Measurements from ENCODE around the gene ENTPD2.
A peak's percentile ranks its signal among the peaks of the same experiment; 100 is the strongest.

Gene ENTPD2

DNA sequence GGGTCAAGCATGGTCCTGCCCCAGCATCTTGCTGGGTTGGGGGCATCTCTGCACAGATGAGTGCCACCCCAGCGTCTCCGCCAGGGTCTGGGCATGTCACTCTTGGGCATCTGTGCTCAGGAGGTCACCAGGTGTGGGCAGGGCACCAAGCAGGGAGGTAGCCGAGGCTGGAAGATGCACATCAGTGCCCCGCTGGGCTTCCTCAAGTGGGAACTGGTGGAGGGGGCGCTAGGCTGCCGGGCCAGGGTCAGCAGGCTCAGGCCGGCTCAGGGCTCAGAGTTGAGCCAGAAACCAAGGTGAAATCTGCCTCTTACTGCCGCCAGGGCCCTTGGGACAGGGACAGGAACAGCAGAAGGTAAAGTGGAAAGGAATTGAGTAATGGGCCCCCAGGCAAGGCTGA is 17.9 kb downstream of the ENTPD2 start:
- H3K27me3 ChIP-seq (ENCODE audit: low read length): no peaks in the 10 kb centered on the region
- no peak overlapping the region for H3K27ac ChIP-seq (ENCODE audit: low read depth, low read length)
- no peaks in the 10 kb centered on the region for H3K79me2 ChIP-seq (ENCODE audit: insufficient read depth, low read length)
- H3K36me3 ChIP-seq (ENCODE audit: low read length): no peaks in the 10 kb centered on the region
- H3K9ac ChIP-seq (ENCODE audit: low read length): no peak overlapping the region
- H4K20me1 ChIP-seq (ENCODE audit: low read depth, low read length): no peaks in the 10 kb centered on the region
- no peak overlapping the region for H2AFZ ChIP-seq (ENCODE audit: low read depth, low read length, severe bottlenecking)
- no peaks in the 10 kb centered on the region for H3K9me3 ChIP-seq (ENCODE audit: insufficient read depth, low read length)
- no peak overlapping the region for H3K4me3 ChIP-seq (ENCODE audit: insufficient read depth, low read length, poor library complexity, severe bottlenecking)
- no peaks in the 10 kb centered on the region for H3K9me2 ChIP-seq (replicated peaks; ENCODE audit: insufficient read depth, low read length)
- TF ChIP-seq, protein P1, sequence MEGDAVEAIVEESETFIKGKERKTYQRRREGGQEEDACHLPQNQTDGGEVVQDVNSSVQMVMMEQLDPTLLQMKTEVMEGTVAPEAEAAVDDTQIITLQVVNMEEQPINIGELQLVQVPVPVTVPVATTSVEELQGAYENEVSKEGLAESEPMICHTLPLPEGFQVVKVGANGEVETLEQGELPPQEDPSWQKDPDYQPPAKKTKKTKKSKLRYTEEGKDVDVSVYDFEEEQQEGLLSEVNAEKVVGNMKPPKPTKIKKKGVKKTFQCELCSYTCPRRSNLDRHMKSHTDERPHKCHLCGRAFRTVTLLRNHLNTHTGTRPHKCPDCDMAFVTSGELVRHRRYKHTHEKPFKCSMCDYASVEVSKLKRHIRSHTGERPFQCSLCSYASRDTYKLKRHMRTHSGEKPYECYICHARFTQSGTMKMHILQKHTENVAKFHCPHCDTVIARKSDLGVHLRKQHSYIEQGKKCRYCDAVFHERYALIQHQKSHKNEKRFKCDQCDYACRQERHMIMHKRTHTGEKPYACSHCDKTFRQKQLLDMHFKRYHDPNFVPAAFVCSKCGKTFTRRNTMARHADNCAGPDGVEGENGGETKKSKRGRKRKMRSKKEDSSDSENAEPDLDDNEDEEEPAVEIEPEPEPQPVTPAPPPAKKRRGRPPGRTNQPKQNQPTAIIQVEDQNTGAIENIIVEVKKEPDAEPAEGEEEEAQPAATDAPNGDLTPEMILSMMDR (IDR thresholded peaks at IDR 0.05; ENCODE audit: insufficient read depth, low read length, poor library complexity, severe bottlenecking): no peak
- no peak for TF ChIP-seq EZH2phosphoT487 (conservative IDR thresholded peaks at IDR 0.05; ENCODE audit: low read length)
- no peak overlapping the region for H3K4me2 ChIP-seq (ENCODE audit: low read depth, low read length, poor library complexity, severe bottlenecking)
- no peaks in the 10 kb centered on the region for H3F3A ChIP-seq (ENCODE audit: insufficient read depth)

DNA sequence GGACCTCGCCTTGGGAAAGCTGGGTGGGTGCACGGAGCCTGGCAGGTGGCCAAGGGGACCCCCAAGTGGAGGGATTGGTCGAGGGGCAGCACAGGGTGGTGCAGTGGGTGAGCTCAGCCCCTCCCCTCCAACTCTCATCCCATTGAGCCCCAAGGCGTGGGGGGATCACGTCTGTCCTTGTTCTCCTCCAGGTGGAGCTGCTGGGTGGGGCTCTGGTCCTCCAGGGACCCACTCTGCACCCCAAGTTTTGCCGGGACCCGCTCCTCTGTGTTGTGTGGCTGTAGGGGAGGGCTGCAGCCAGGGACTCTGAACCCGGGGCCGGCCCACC is 18.4 kb downstream of the ENTPD2 start:
- H3K79me2 ChIP-seq (ENCODE audit: insufficient read depth, low read length): no peaks in the 10 kb centered on the region
- TF ChIP-seq, protein P1 (IDR thresholded peaks at IDR 0.05; ENCODE audit: insufficient read depth, low read length, poor library complexity, severe bottlenecking): no peak
- TF ChIP-seq EZH2phosphoT487 (conservative IDR thresholded peaks at IDR 0.05; ENCODE audit: low read length): no peak
- no peaks in the 10 kb centered on the region for H3K36me3 ChIP-seq (ENCODE audit: low read length)
- H2AFZ ChIP-seq (ENCODE audit: low read depth, low read length, severe bottlenecking): no peak overlapping the region
- H3K9me3 ChIP-seq (ENCODE audit: insufficient read depth, low read length): no peaks in the 10 kb centered on the region
- no peaks in the 10 kb centered on the region for H3K27me3 ChIP-seq (ENCODE audit: low read length)
- H3K27ac ChIP-seq (ENCODE audit: low read depth, low read length): no peak overlapping the region
- no peak overlapping the region for H3K9ac ChIP-seq (ENCODE audit: low read length)
- H3K4me2 ChIP-seq (ENCODE audit: low read depth, low read length, poor library complexity, severe bottlenecking): no peak overlapping the region
- H3K9me2 ChIP-seq (replicated peaks; ENCODE audit: insufficient read depth, low read length): no peaks in the 10 kb centered on the region
- H4K20me1 ChIP-seq (ENCODE audit: low read depth, low read length): no peaks in the 10 kb centered on the region
- H3F3A ChIP-seq (ENCODE audit: insufficient read depth): no peaks in the 10 kb centered on the region
- H3K4me3 ChIP-seq (ENCODE audit: insufficient read depth, low read length, poor library complexity, severe bottlenecking): no peak overlapping the region

DNA sequence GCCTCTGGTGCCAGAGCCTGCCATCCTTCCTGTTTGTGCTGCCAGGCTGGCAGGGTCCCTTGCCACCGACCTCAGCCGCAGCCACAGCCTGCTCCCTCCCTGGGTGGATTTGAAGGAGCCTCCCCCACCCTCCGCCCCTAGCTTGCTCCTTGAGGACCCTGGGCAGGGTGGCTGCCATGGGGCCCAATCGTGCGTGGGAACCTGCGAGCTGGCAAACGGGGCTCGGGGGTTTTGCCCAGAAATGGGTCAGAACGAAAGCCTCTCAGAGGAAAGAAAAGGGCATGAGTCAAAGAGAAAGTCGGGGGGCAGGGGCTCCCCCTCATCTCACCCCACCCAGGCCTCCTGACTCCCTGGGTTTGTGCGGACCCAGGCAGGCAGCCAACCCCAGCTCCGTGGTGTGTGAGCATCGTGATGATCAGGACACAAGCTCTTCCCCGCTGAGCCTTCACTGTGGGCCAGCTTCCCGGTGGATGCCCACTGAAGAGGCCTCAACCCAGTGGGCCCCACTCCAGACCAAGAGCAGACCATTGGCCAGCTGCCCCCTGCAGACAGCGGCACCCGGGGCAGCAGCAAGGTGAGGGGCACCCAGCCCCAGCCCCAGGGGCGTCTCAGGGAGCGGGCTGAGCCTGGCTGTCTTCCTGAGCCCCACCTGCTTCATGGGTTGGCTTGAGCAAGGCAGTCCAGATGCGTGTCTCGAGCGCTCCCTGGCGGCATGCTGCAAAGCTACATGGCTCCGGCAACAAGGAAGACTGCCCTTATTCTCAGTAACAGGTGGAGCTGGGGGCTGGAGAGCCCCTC is 19.0 kb downstream of the ENTPD2 start:
- Histone ChIP-seq H3K9ac (ENCODE audit: low read length) (no peak overlapping the region), H3K27me3 (ENCODE audit: low read length) (no peaks in the 10 kb centered on the region), H3K79me2 (ENCODE audit: insufficient read depth, low read length) (no peaks in the 10 kb centered on the region), H2AFZ (ENCODE audit: low read depth, low read length, severe bottlenecking) (no peak overlapping the region), H3F3A (ENCODE audit: insufficient read depth) (no peaks in the 10 kb centered on the region), H3K4me2 (ENCODE audit: low read depth, low read length, poor library complexity, severe bottlenecking) (no peak overlapping the region), H3K4me3 (ENCODE audit: insufficient read depth, low read length, poor library complexity, severe bottlenecking) (no peak overlapping the region), H3K27ac (ENCODE audit: low read depth, low read length) (no peak overlapping the region), H3K9me3 (ENCODE audit: insufficient read depth, low read length) (no peaks in the 10 kb centered on the region), H3K36me3 (ENCODE audit: low read length) (no peaks in the 10 kb centered on the region), H3K9me2 (replicated peaks; ENCODE audit: insufficient read depth, low read length) (no peaks in the 10 kb centered on the region), H4K20me1 (ENCODE audit: low read depth, low read length) (no peaks in the 10 kb centered on the region)
- TF ChIP-seq EZH2phosphoT487 (conservative IDR thresholded peaks at IDR 0.05; ENCODE audit: low read length): no peak
- TF ChIP-seq, protein P1 (IDR thresholded peaks at IDR 0.05; ENCODE audit: insufficient read depth, low read length, poor library complexity, severe bottlenecking): peak; percentile 90
